Neural cell (in vitro differentiated cells): ENCODE measurements around the gene HOXB9. TPM values are rescaled to one million over a fixed set of nuclear protein-coding genes. Genes with fewer than 3 reads are reported as not detected.

ENCODE experiments used
- H2AFZ ChIP-seq: fragments of 200-600, 300-800 bp; sonication (generic), shearing (Covaris generic); 2 replicates; pipeline ENCODE4 v1.6.0; 2014; ENCODE audit warnings: low read depth, mild to moderate bottlenecking, antibody characterized with exemption, low read length, moderate library complexity
- H3F3A ChIP-seq: fragments of 200-600 bp; shearing (Covaris generic); 2 replicates; pipeline ENCODE4 v1.6.1; 2016; ENCODE audit warnings: mild to moderate bottlenecking, moderate library complexity, mixed read lengths, antibody characterized with exemption, low read length; ENCODE audit not compliant: insufficient read depth, poor library complexity, severe bottlenecking
- H3K27ac ChIP-seq: fragments of 200-600, 300-800 bp; sonication (generic), shearing (Covaris generic); 2 replicates; pipeline ENCODE4 v1.5.1; 2014; ENCODE audit warnings: mild to moderate bottlenecking, low read length, moderate library complexity
- H3K27me3 ChIP-seq: fragments of 300-800, 200-600 bp; sonication (generic), shearing (Covaris generic); 2 replicates; pipeline ENCODE4 v1.6.0; 2014; ENCODE audit warnings: mild to moderate bottlenecking, low read depth, low read length, moderate library complexity; ENCODE audit not compliant: insufficient read depth
- H3K36me3 ChIP-seq: fragments of 300-800, 200-600 bp; sonication (generic), shearing (Covaris generic); 2 replicates; pipeline ENCODE4 v1.5.1; 2014; ENCODE audit warnings: mild to moderate bottlenecking, antibody characterized with exemption, low read length, moderate library complexity; ENCODE audit not compliant: insufficient read depth
- H3K4me2 ChIP-seq: fragments of 300-800, 200-600 bp; sonication (generic), shearing (Covaris generic); 2 replicates; pipeline ENCODE4 v1.6.0; 2014; ENCODE audit warnings: mild to moderate bottlenecking, low read length
- H3K4me3 ChIP-seq: fragments of 300-800, 200-600 bp; sonication (generic), shearing (Covaris generic); 2 replicates; pipeline ENCODE4 v1.5.1; 2014; ENCODE audit warnings: mild to moderate bottlenecking, low read length, moderate library complexity
- H3K79me2 ChIP-seq: fragments of 200-600 bp; shearing (Covaris generic); replicated peaks from 2 replicates; pipeline ENCODE4 v1.6.0; 2014; ENCODE audit warnings: mild to moderate bottlenecking, low read length, moderate library complexity; ENCODE audit not compliant: insufficient read depth
- H3K9ac ChIP-seq: fragments of 300-800, 200-600 bp; sonication (generic), shearing (Covaris generic); 2 replicates; pipeline ENCODE4 v1.6.1; 2016; ENCODE audit warnings: mild to moderate bottlenecking, low read length, mixed read lengths
- H3K9me2 ChIP-seq: fragments of 200-600 bp; shearing (Covaris generic); 2 replicates; pipeline ENCODE4 v1.6.1; 2016; ENCODE audit warnings: mild to moderate bottlenecking, low read length, mixed read lengths; ENCODE audit not compliant: insufficient read depth
- H3K9me3 ChIP-seq: fragments of 200-600, 300-800 bp; sonication (generic), shearing (Covaris generic); 2 replicates; pipeline ENCODE4 v1.6.1; 2016; ENCODE audit warnings: mild to moderate bottlenecking, mixed run types, low read length, moderate library complexity, mixed read lengths
- H4K20me1 ChIP-seq: fragments of 200-600 bp; shearing (Covaris generic); 2 replicates; pipeline ENCODE4 v1.6.1; 2016; ENCODE audit warnings: mild to moderate bottlenecking, mixed run types; ENCODE audit not compliant: insufficient read depth
- EP300 ChIP-seq: fragments of 450-650 bp; conservative IDR thresholded peaks from 2 replicates; pipeline ENCODE4 v1.6.1; 2014; ENCODE audit warnings: antibody characterized with exemption, mild to moderate bottlenecking, moderate library complexity; ENCODE audit not compliant: poor library complexity, severe bottlenecking
- EZH2 ChIP-seq: fragments of 200-600, 300-800 bp; shearing (Covaris generic), sonication (generic); IDR thresholded peaks from 2 replicates; pipeline ENCODE4 v1.6.1; 2014; ENCODE audit warnings: antibody characterized with exemption, low read length, borderline replicate concordance, mild to moderate bottlenecking; ENCODE audit not compliant: insufficient read depth, poor library complexity, severe bottlenecking
- MXI1 ChIP-seq: fragments of 450-650 bp; conservative IDR thresholded peaks from 2 replicates; pipeline ENCODE4 v1.6.1; 2014; ENCODE audit warnings: antibody characterized with exemption, mild to moderate bottlenecking; ENCODE audit not compliant: poor library complexity, severe bottlenecking
- POLR2AphosphoS5 ChIP-seq: IDR thresholded peaks from 2 replicates; pipeline ENCODE4 v1.6.1; 2012
- RAD21 ChIP-seq: fragments of 450-650 bp; conservative IDR thresholded peaks from 2 replicates; pipeline ENCODE4 v1.6.1; 2014; ENCODE audit warnings: antibody characterized with exemption, mild to moderate bottlenecking, moderate library complexity
- SMC3 ChIP-seq: fragments of 450-650 bp; conservative IDR thresholded peaks from 2 replicates; pipeline ENCODE4 v1.6.1; 2014; ENCODE audit warnings: antibody characterized with exemption, mild to moderate bottlenecking, moderate library complexity; ENCODE audit not compliant: poor library complexity
- TAF1 ChIP-seq: IDR thresholded peaks from 2 replicates; pipeline ENCODE4 v1.6.1; 2012; ENCODE audit warnings: low read depth
- polyA plus RNA-seq: library from polyadenylated mRNA; depleted of rRNA; stranded (reverse); fragments of >200 nt; gene quantifications from 2 replicates; pipeline ENCODE4 v1.2.3, GENCODE V29; 2014
- TF ChIP-seq, protein P1 (sequence below): IDR thresholded peaks from 2 replicates; pipeline ENCODE4 v1.6.1; 2012; ENCODE audit warnings: borderline replicate concordance
- TF ChIP-seq, protein P2 (sequence below): fragments of 450-650 bp; IDR thresholded peaks from 2 replicates; pipeline ENCODE4 v1.5.1; 2014; ENCODE audit warnings: antibody characterized with exemption, mild to moderate bottlenecking, moderate library complexity; ENCODE audit not compliant: poor library complexity, severe bottlenecking

The HOXB9 gene
- polyA plus RNA-seq, 1 donor from 2014 or later: not detected

DNA sequence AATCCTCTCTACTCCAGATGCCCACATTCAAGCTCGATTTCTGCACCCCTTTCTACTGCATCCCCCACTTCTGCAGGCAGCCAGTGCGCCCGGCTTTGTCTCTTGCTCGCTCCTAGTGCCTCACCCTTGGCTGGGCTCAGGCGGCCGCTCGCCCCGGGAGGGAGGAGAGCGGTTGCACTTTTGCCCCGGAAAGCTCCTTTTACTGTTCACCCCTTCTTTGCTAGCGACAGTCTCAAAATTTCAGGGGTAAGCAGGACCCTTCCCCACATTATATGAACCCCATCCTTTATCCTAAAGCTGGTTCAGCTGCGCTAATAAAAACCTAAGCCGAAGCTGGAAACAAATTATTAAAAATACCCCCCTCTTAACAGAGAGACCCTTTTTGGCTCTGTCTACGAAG lies 33.6 kb downstream of the HOXB9 start:
- H3K27me3 ChIP-seq: peaks cover 100% of the 10 kb centered on the region
- H3K9ac ChIP-seq: no peak overlapping the region
- no peaks in the 10 kb centered on the region for H4K20me1 ChIP-seq
- no peaks in the 10 kb centered on the region for H3K9me3 ChIP-seq
- no peaks in the 10 kb centered on the region for H3K36me3 ChIP-seq
- TF ChIP-seq POLR2AphosphoS5: no peak
- TF ChIP-seq, protein P1, sequence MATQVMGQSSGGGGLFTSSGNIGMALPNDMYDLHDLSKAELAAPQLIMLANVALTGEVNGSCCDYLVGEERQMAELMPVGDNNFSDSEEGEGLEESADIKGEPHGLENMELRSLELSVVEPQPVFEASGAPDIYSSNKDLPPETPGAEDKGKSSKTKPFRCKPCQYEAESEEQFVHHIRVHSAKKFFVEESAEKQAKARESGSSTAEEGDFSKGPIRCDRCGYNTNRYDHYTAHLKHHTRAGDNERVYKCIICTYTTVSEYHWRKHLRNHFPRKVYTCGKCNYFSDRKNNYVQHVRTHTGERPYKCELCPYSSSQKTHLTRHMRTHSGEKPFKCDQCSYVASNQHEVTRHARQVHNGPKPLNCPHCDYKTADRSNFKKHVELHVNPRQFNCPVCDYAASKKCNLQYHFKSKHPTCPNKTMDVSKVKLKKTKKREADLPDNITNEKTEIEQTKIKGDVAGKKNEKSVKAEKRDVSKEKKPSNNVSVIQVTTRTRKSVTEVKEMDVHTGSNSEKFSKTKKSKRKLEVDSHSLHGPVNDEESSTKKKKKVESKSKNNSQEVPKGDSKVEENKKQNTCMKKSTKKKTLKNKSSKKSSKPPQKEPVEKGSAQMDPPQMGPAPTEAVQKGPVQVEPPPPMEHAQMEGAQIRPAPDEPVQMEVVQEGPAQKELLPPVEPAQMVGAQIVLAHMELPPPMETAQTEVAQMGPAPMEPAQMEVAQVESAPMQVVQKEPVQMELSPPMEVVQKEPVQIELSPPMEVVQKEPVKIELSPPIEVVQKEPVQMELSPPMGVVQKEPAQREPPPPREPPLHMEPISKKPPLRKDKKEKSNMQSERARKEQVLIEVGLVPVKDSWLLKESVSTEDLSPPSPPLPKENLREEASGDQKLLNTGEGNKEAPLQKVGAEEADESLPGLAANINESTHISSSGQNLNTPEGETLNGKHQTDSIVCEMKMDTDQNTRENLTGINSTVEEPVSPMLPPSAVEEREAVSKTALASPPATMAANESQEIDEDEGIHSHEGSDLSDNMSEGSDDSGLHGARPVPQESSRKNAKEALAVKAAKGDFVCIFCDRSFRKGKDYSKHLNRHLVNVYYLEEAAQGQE: no peak
- no peak for TF ChIP-seq RAD21
- no peak for TF ChIP-seq SMC3
- no peak for TF ChIP-seq TAF1
- no peak for TF ChIP-seq EZH2
- TF ChIP-seq MXI1: no peak
- TF ChIP-seq, protein P2, sequence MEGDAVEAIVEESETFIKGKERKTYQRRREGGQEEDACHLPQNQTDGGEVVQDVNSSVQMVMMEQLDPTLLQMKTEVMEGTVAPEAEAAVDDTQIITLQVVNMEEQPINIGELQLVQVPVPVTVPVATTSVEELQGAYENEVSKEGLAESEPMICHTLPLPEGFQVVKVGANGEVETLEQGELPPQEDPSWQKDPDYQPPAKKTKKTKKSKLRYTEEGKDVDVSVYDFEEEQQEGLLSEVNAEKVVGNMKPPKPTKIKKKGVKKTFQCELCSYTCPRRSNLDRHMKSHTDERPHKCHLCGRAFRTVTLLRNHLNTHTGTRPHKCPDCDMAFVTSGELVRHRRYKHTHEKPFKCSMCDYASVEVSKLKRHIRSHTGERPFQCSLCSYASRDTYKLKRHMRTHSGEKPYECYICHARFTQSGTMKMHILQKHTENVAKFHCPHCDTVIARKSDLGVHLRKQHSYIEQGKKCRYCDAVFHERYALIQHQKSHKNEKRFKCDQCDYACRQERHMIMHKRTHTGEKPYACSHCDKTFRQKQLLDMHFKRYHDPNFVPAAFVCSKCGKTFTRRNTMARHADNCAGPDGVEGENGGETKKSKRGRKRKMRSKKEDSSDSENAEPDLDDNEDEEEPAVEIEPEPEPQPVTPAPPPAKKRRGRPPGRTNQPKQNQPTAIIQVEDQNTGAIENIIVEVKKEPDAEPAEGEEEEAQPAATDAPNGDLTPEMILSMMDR: no peak
- TF ChIP-seq EP300: no peak
- no peak overlapping the region for H3K4me3 ChIP-seq
- H3K79me2 ChIP-seq: no peaks in the 10 kb centered on the region
- H3K27ac ChIP-seq: no peak overlapping the region
- no peaks in the 10 kb centered on the region for H3F3A ChIP-seq
- no peak overlapping the region for H3K4me2 ChIP-seq
- H2AFZ ChIP-seq: no peak overlapping the region
- no peaks in the 10 kb centered on the region for H3K9me2 ChIP-seq

DNA sequence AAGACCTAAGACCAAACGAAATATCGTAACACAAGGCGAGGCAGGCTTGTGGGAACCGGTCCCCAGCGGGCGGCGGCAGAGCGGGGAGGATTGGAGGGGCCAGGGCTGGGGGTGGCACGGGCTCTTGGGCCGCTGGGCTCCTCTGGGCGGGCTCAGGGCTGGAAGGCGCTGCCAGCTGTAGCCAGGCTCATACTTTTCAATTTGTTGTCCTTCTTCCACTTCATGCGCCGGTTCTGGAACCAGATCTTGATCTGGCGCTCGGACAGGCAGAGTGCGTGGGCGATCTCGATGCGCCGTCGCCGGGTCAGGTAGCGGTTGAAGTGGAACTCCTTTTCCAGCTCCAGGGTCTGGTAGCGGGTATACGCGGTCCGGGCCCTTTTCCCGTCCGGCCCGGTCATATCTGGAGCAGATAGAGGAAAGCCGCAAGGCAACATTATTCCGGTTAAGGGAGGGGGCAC lies 34.1 kb downstream of the HOXB9 start:
- TF ChIP-seq MXI1: no peak
- TF ChIP-seq EP300: no peak
- TF ChIP-seq EZH2: no peak
- TF ChIP-seq POLR2AphosphoS5: no peak
- no peak for TF ChIP-seq SMC3
- TF ChIP-seq, protein P2: no peak
- no peak for TF ChIP-seq RAD21
- TF ChIP-seq TAF1: no peak
- TF ChIP-seq, protein P1: no peak
- Histone ChIP-seq H4K20me1 (no peaks in the 10 kb centered on the region), H3K4me2 (no peak overlapping the region), H3K9me2 (no peaks in the 10 kb centered on the region), H3K4me3 (no peak overlapping the region), H3F3A (no peaks in the 10 kb centered on the region), H3K79me2 (no peaks in the 10 kb centered on the region), H3K27ac (no peak overlapping the region), H3K9me3 (no peaks in the 10 kb centered on the region), H3K36me3 (no peaks in the 10 kb centered on the region), H3K27me3 (peaks cover 100% of the 10 kb centered on the region), H3K9ac (no peak overlapping the region), H2AFZ (no peak overlapping the region)
